ENCODE results near the gene POLR2A. TPM values are rescaled to one million over a fixed set of nuclear protein-coding genes. Genes with fewer than 3 reads are reported as not detected.
A peak's percentile ranks its signal among the peaks of the same experiment; 100 is the strongest.

Gene POLR2A
- total RNA-seq, 1 donor from 2014 or later = 69.5 TPM

DNA sequence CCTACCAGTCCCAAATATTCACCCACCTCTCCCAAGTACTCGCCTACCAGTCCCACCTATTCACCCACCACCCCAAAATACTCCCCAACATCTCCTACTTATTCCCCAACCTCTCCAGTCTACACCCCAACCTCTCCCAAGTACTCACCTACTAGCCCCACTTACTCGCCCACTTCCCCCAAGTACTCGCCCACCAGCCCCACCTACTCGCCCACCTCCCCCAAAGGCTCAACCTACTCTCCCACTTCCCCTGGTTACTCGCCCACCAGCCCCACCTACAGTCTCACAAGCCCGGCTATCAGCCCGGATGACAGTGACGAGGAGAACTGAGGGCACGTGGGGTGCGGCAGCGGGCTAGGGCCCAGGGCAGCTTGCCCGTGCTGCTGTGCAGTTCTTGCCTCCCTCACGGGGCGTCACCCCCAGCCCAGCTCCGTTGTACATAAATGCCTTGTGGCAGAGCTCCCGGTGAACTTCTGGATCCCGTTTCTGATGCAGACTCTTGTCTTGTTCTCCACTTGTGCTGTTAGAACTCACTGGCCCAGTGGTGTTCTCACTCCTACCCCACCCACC, 29.8 kb downstream of the POLR2A start:
- peaks cover 53 to 56% of the 10 kb centered on the region in 2 donors for H3K36me3 ChIP-seq
- no peaks in the 10 kb centered on the region for H3K4me1 ChIP-seq
- H3K27ac ChIP-seq = no peak overlapping the region
- intact Hi-C loops (cut with DNase I) = loop anchor here (1.0 to 2.0 kb wide), 2 partner anchors 47 to 75 kb away; partner anchors contain the start of gene SENP3
- DNase-seq (ENCODE audit: low spot score in 2 of 2) = no peak
- TF ChIP-seq, protein P1, sequence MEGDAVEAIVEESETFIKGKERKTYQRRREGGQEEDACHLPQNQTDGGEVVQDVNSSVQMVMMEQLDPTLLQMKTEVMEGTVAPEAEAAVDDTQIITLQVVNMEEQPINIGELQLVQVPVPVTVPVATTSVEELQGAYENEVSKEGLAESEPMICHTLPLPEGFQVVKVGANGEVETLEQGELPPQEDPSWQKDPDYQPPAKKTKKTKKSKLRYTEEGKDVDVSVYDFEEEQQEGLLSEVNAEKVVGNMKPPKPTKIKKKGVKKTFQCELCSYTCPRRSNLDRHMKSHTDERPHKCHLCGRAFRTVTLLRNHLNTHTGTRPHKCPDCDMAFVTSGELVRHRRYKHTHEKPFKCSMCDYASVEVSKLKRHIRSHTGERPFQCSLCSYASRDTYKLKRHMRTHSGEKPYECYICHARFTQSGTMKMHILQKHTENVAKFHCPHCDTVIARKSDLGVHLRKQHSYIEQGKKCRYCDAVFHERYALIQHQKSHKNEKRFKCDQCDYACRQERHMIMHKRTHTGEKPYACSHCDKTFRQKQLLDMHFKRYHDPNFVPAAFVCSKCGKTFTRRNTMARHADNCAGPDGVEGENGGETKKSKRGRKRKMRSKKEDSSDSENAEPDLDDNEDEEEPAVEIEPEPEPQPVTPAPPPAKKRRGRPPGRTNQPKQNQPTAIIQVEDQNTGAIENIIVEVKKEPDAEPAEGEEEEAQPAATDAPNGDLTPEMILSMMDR (IDR thresholded peaks at IDR 0.05) = no peak
- H3K27me3 ChIP-seq = no peaks in the 10 kb centered on the region
- H3K4me3 ChIP-seq = no peak overlapping the region
- H3K9me3 ChIP-seq = no peaks in the 10 kb centered on the region

DNA sequence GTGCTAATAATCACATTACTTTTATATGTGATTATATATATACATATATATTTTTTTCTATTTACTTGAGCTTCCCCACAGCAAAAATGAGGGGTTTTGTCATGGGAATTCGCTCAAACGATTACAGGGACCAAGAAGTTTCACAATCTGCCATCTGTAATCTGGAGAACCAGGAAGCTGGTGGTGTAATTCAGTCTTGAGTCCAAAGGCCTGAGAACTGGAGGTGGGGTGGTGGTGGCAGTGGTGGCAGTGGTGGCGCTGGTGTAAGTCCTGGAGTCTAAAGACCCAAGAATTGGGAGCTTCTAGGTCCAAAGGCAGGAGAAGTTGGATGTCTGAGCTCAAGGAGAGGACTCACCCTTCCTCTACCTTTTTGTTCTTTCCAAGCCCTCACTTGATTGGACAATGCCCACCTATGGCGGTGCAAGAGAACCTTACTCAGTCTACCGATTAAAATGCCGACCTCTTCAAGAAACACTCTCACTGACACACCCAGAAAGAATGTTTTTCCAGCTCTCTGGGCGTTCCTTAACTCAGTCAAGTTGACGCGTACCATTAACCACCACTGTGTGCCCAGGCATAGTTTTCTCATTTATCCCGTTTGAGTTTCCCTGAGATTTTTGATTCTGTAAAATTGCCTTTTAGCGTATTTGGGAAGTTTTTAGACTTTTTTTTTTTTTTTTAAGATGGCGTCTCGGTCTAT, 31.9 kb downstream of the POLR2A start:
- intact Hi-C loops (cut with DNase I) = loop anchor here (2.0 to 5.0 kb wide), 2 partner anchors 73 to 171 kb away; partner anchors contain the start of genes TP53 and WRAP53
- peaks cover 32 to 36% of the 10 kb centered on the region in 2 donors for H3K36me3 ChIP-seq
- H3K4me1 ChIP-seq = no peaks in the 10 kb centered on the region

DNA sequence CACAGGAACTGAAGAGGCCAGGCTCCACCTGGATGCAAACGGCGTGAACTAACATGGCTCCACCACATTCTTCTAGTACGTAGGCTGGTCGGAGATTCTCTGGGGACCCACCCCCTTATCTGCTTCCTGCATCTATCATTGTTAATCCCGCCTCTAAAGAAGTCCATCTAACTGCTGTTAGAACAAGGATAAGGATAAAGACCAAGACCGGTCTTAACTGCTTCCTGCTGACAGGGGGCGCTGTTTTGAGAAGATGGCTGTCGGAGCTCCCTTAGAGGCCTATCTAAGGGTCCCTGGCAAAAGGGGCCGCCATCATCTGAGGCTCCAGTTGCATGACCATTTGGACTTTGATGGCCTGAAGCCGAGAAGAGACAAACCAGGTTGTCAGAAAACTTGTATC, 38.9 kb downstream of the POLR2A start:
- no peak overlapping the region for H3K27ac ChIP-seq
- H3K9me3 ChIP-seq = no peaks in the 10 kb centered on the region
- no peak overlapping the region for H3K4me3 ChIP-seq
- H3K36me3 ChIP-seq = no peaks in the 10 kb centered on the region
- H3K4me1 ChIP-seq = no peaks in the 10 kb centered on the region
- DNase-seq (ENCODE audit: low spot score in 2 of 2) = no peak
- intact Hi-C loops (cut with DNase I) = no loop called here
- H3K27me3 ChIP-seq = no peaks in the 10 kb centered on the region
- TF ChIP-seq, protein P1 (IDR thresholded peaks at IDR 0.05) = peak; percentile 31 to 47 (median 32)

More for the DNA sequence above, 31.9 kb downstream of the POLR2A start:
- Histone ChIP-seq H3K27ac (peak overlapping the region in 1 of 2 donors; percentile 18), H3K9me3 (no peaks in the 10 kb centered on the region), H3K4me3 (no peak overlapping the region), H3K27me3 (no peaks in the 10 kb centered on the region)
- TF ChIP-seq, protein P1 (IDR thresholded peaks at IDR 0.05) = no peak
- DNase-seq (ENCODE audit: low spot score in 2 of 2) = no peak

GRCh38 chr17:7528842-7529241, 44.7 kb downstream of the POLR2A start:
- Histone ChIP-seq H3K4me1 (no peaks in the 10 kb centered on the region), H3K27me3 (no peaks in the 10 kb centered on the region), H3K9me3 (peaks cover 4 to 13% of the 10 kb centered on the region in 2 donors), H3K4me3 (no peak overlapping the region), H3K36me3 (no peaks in the 10 kb centered on the region), H3K27ac (no peak overlapping the region)
- intact Hi-C loops (cut with DNase I) = no loop called here
- DNase-seq (ENCODE audit: low spot score in 2 of 2) = no peak
- TF ChIP-seq, protein P1 (IDR thresholded peaks at IDR 0.05) = no peak

DNA sequence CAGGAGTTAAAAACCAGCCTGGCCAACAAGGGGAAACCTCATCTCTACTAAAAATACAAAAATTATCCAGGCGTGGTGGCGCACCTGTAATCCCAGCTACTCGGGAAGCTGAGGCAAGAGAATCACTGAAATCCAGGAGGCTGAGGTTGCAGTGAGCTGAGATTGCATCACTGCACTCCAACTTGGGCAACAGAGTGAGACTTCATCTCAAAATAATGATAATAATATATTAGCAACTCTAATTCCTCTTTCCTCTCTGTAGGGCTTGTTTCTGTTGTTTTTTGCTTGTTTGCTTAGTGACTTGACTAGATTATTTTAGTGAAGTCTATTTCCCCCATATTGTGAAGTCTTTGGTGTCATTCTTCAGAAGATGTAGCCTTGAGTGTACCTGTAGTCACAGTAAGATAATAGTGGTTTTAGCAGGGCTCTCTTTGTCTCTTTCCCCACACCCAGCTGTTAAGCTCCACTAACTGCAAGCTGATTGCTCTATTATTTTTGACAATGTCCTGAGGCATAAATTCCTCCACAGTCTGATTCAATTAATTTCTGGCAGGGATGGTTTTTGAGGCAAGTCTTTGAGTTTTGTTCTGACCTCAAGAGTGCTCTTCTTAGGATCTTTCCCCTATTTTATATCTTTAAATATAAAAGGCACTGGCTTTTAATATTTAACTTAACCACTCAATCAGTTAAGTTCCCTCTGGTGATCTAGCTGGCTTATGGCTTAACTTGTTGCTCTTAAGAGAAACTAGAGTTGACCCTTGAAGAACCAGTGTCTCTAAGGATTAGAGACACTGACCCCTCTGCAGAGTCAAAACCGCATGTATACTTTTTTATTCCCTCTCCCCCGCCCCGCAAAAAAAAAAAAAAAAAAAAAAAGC, 46.1 kb downstream of the POLR2A start:
- TF ChIP-seq, protein P1 (IDR thresholded peaks at IDR 0.05) = no peak
- H3K27ac ChIP-seq = no peak overlapping the region
- no peaks in the 10 kb centered on the region for H3K36me3 ChIP-seq
- H3K4me3 ChIP-seq = no peak overlapping the region
- intact Hi-C loops (cut with DNase I) = no loop called here
- DNase-seq (ENCODE audit: low spot score in 2 of 2) = no peak
- H3K9me3 ChIP-seq = peaks cover 4 to 13% of the 10 kb centered on the region in 2 donors
- no peaks in the 10 kb centered on the region for H3K4me1 ChIP-seq
- no peaks in the 10 kb centered on the region for H3K27me3 ChIP-seq

All from ascending aorta (tissue), 2 donors.